GM21786 (cell line): Measurements from ENCODE around the gene LMTK3.

Source experiments
- ATAC-seq: cut with Tn5 transposase; IDR thresholded peaks from one replicate; pipeline ENCODE4 v1.9.1; 2021; ENCODE audit not compliant: unreplicated experiment

Gene LMTK3

DNA sequence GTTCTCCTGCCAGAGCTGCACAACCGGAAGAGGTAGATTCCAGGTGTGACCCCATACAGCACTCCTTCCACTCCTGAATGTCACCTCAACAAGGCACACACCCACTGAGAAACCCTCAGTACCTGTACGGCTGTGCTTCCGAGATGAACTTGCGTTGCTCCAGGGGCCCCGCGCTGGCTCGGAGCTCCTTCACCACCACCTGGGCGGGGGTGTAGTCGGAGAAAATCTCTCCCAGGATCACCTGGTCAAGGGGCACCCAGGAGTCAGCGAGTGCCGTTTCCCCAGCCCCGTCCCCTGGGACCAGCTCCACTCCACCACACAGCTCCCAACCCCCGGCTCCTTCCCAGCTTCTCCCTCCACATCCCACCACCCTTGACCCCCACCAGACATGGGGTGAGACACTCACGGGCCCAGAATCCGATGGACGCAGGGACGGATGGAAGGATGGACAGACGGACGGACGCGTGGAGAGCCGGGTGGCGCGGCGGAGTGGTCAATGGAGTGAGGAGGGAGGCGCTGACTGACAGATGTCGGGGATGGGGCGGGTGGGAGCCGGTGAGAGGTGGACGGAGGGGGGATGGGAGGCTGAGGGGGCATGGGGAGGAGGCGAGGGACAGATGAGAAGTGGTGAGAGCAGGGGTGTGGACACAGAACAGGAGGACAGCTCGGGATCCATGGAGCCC, 2.8 kb downstream of the LMTK3 start:
- ATAC-seq: no peak

GRCh38 chr19:48507911-48508439, 3.7 kb downstream of the LMTK3 start:
- no peak for ATAC-seq

- no peak for ATAC-seq
Measured at GRCh38 chr19:48506138-48506733, 5.4 kb downstream of the LMTK3 start.

GRCh38 chr19:48502350-48503018, 9.2 kb downstream of the LMTK3 start:
- ATAC-seq: no peak

GRCh38 chr19:48501494-48502349, 9.9 kb downstream of the LMTK3 start:
- ATAC-seq: no peak

GRCh38 chr19:48500830-48501493, 10.7 kb downstream of the LMTK3 start:
- ATAC-seq: no peak

- no peak for ATAC-seq
Measured at GRCh38 chr19:48499316-48500090, 12.1 kb downstream of the LMTK3 start.

DNA sequence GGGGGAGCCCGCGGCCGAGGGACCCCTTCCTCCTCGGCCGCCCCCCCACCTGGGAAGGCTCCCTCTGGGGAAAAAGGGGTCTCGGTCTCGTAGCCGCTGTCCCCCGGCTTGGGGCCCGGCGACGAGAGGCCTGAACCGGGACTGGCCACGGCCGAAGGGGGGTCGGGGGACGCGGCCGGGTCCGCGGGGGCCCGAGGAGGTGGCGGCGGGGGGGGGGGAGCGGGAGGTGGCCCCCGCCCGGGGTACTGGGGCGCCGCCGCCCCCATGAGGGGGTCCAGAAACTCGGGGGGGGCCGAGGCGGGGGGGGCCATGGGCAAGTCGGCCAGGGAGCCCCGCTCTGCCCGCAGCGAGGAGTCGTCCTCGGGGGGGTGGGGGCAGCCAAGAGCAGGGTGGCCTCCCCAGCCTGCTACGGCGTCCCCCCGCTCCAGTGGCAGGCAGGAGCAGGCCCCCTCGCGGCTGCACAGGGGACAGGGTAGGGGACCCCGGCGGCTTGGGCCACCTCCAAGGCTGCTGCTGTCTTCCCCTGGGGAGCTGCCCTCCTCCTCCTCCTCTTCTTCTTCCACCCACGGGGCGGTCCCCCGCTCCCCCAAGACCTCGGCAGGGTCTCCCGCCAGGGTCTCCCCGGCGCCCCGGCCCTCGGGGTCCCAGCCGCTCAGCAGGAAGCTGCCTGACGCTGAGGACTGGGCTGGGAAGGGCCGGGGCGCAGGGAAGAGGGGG, 12.9 kb downstream of the LMTK3 start:
- ATAC-seq: no peak

DNA sequence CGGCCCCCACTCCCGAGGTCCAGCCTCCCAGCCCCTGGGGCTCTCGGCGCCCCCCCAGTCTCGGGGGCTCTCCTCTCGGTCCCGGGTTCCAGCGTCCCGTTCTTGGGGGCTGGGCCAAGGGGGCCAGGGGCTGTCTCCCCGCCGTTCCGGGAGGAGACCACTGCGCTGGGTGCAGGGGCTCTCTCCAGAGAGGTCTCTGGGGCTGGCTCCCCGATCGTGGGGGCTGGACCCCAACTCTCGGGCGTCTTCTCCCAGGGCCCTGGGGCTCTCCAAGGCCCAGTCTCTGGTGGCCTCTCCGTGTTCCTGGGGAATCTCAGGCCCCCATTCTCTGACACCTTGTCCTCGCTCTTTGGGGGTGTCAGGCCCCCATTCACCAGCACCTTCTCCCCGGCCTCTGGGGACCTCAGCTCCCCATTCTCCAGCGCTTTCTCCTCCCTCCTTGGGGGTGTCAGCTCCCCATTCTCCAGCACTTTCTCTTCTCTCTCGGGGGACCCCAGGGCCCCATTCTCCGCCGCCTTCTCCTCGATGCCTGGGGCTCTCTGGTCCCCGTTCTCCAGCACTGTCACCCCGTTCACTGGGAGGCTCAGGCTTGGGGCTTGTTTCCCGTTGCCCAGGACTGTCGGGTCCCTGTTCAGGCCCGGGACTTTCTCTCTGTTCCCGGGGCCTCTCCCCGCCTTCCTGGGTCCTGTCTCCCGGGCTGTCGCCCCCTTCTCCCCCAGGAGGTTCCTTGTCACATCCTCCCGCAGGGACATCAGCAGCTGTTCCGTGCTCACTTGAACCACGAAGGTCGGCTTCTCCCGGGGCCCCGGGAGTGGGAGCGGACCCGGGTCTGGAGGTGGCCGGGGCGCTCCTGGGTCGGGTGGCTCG, 13.7 kb downstream of the LMTK3 start:
- ATAC-seq: no peak

DNA sequence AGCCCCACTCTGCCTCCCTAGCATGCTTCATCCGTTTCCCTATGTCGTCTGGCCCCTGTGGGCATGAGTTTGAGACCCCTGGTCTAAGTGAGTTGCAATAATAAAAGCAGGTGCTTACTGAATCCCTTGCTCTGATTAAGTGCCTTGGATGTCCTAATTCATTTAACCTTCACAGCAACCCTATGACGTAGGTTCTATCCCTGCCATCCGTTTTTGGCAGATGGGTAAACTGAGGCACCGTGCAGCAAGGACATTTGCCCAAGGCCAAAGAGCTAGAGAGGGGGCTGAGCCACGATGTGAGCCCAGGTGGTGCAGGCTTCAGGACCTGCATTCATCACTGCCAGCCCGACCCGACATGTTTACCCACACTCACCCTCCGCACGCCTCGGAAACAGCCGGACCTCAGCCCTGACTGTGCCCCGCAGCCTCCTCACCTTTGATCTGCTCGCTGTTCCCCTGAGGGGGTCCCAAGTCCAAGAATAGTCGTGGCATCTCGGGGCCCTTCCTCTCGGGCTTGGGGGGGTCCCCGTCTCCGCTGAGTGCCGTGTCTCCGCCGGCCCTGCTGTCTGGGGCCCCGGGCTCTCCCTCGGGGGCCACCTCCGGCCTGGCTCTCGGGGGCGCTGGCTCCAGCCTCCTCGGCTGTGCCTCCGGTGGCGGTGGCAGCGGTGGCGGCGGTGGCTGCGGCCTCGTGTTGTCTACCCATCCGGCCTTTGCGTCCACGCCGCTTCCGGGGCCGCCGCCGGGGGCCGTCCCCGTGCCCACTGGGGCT, 14.5 kb downstream of the LMTK3 start:
- no peak for ATAC-seq

DNA sequence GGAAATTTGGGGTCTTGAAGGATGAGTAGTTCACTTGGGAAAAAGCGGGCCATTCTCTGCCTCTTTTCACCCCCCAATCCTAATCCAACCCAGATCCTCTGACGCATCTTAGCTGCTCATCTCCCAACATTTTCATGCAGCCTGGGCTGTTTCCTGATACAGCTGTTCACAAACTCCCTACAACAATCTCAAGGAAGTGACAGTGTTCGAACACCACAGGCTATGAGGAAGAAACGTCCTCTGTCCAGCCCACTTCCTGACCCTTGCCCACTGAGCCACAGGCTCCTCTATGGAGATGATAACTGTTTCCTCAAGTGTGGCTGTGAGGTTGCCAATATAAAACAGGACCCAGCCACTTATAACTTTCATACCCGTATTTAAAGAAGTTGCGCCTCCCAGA, 16.2 kb downstream of the LMTK3 start:
- ATAC-seq: no peak

GRCh38 chr19:48493718-48494401, 17.8 kb downstream of the LMTK3 start:
- ATAC-seq: no peak

DNA sequence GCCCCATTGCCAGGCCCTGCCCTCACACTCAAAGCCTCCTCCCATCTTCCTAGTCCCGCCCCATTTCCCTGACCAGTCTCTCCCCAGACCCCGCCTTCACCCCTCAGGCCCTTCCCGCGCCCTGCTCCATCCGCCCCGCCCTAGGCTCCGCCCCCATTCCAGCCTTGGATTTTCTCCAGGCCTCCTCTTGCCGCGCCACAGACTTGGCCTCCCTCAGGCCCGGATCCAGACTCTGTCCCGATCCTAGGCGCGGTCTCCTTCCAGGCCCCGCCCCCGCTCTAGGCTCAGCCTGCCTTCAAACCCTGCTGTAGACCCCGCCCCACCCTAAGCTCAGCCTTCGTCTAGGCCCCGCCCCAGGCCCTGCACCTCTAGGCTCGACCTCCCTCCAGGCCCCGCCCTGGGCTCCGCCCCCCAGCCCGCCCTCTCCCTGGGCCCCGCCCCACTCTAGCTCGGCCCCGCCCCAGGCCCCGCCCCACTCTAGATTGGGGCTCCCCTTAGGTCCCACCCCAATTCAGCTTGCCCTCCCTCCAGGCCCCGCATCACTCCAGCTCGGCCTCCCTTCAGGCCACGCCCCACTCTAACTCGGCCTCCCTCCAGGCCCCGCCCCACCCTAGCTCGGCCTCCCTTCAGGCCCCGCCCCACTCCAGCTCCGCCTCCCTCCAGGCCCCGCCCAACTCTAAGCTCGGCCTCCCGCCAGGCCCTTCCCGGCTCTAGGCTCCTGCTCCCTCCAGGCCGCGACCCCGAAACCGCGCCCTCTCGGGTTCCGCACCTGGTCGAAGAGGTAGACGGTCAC, 18.5 kb downstream of the LMTK3 start:
- ATAC-seq: peak; percentile 69

DNA sequence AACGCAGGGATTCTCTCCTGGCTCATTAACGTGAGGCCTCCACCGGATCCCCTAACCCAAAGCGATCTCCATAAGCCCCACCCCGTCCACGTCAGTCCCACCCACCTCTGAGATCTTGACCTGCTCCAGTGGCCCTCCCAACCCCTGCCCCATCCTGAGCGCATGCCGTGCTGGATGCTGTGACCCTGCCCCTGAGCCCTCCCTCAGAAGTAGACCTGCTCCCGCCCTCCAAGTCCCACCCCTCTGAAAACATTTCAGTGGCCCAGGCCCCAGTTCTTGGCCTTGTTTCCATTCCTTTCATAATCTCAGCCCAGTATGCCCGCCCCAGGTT, 19.9 kb downstream of the LMTK3 start:
- ATAC-seq: no peak

GRCh38 chr19:48490981-48491792, 20.4 kb downstream of the LMTK3 start:
- ATAC-seq: no peak
